Tongue (tissue), 2 donors: ENCODE results near the gene FRMD4A. TPM values are rescaled to one million over a fixed set of nuclear protein-coding genes. Genes with fewer than 3 reads are reported as not detected.
A peak's percentile ranks its signal among the peaks of the same experiment; 100 is the strongest.
"Not testable (repeated sequence)": the region's sequence is repeated elsewhere in the genome, so short reads cannot be mapped to it uniquely, and the experiment has no call there.

Experiments
- DNase-seq: peaks from one replicate; pipeline ENCODE4 v3.0.0-alpha.2; 2015
- total RNA-seq: library from RNA; depleted of rRNA; stranded (reverse); fragments of >200 nt; gene quantifications from one replicate; pipeline ENCODE4 v1.2.3, GENCODE V29; 2014

FRMD4A gene
- total RNA-seq, 1 donor from 2014 or later: 29.5 TPM

GRCh38 chr10:13911821-13912520 is 418.8 kb downstream of the FRMD4A start:
- no peak for DNase-seq

DNA sequence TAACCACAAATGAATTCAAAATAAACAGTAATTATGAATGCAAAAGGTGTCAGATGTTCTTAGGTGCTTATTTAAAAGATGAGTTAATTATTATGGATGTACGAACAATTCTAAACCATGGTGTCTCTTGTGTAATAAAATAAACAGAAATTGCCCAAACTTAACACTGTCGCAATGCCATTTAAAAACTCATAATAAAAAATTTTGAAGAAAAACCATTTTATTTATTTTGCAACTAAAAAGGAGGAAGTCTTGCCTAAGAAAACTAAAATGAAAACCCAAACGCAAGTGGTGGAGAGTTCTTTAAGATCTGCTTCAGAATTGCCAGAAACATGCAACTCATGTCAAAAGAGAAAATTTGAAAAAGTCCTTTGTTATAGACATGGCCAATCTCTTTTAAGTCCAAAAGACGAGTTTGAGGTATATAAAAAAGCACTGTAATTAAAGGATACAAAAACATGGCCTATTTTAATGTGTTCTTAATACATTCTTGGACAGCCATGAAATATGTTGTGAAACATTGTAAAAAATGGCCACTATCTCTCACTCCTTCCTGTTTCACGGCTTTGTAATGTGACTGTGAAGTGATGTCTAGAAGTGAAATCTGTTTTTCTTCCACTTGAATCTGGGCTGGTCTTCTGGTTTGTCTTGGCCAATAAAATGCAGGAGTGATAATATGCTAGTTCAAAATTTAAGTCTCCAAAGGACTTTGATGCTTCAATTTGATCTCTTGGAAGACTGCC is 421.0 kb downstream of the FRMD4A start:
- no peak for DNase-seq

DNA sequence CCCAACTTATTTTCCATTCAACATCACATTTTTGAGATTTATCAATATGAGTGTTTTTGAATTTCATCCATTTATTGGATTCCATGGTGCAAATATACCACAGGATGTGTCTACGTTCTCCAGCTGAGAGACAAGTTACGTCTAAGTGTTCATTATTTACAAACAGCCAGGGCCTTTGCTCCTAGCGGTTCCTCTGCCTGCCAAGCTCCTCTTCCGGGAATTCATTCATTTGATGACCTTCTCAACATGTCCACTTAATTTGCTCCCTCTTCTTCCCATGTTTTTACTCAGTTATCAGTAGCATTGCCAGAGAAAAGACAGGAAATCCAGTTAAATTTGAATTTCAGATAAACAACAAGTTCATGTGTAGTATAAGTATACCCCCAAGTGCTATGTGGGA is 422.2 kb downstream of the FRMD4A start:
- no peak for DNase-seq

DNA sequence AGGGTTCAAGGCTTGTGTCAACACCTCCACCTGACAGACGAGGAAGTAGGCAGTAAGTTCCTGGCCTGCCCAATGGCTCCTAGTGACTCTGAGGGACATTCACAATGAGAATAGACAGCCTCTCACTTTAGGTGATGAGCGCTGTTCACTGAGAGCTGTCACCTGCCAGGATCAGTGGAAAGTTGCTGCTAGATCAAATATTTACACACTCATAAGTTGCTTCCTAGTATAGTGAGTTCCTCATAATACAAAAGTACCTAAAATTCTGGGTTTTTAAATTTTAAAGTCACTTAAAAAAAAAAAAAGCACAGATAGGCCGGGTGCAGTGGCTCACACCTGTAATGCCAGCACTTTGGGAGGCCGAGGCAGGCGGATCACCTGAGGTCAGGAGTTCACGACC is 423.2 kb downstream of the FRMD4A start:
- no peak for DNase-seq

DNA sequence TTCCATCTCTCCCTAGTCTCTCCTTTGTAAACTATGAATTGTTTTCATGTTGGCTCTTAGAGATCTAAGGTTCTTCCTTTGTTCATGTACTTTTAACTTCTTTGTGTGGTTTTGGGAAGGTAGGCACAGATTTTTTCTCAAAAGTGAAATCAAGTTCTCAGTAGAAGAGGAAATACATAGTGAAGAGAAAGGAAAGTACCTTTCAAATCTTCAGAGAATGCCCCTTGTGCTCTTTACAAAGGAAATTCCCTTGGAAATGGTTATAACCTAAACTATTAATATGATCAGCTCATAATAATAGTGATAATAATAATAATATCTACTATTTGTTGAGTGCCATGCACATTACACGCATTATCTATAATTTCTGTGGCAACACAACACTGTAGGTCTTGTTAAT is 425.4 kb downstream of the FRMD4A start:
- DNase-seq: no peak

DNA sequence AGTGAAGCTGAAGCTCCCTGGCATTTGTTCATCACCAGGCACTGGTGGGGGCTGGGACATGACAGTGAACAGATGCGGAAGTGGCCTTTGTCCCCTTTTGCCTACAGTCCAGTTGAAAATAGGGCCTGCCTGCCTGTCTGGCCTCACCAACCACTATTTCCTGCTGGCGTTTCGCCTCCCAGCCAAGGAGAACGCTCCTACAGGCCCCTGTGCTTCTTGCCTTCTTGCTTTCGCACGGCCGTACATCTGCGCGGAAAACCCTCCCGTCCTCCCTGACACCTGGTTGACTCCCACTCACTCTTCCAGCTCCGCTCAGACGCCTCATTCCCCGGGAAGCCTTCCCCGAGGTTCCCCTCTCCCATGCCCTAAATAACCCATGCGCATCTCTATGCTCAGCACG is 426.7 kb downstream of the FRMD4A start:
- DNase-seq: no peak

- DNase-seq: no peak
These were observed 427.7 kb downstream of the FRMD4A start for GRCh38 chr10:13902868-13903587.

DNA sequence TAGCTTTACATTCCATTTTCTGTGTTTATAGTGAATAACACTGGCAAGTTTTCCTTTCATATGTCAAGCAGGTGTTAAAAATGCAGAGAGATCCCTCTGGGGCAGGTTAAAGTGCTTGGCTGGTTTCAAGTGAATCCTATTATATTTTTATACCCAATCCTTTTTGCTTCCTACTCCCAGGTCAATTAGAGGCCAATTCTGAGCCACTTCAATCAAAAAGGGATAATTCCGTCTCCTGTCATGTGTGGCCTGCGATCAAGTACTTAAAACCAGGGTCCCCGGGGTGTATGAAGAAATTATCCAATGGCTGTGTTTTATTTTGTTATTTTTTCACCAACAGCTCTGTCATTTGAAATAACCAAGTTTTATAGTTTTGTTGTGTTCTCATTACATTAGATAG is 430.8 kb downstream of the FRMD4A start:
- no peak for DNase-seq

DNA sequence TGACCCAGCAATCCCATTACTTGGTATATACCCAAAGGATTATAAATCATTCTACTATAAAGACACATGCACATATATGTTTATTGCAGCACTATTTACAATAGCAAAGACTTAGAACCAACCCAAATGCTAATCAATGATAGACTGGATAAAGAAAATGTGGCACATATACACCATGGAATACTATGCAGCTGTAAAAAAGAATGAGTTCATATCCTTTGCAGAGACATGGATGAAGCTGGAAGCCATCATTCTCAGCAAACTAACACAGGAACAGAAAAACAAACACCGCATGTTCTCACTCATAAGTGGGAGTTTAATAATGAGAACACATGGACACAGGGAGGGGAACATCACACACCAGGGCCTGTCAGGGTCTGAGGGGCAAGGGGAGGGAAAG is 434.6 kb downstream of the FRMD4A start:
- DNase-seq: not testable (repeated sequence)

GRCh38 chr10:13894412-13895093 is 436.2 kb downstream of the FRMD4A start:
- DNase-seq: no peak

DNA sequence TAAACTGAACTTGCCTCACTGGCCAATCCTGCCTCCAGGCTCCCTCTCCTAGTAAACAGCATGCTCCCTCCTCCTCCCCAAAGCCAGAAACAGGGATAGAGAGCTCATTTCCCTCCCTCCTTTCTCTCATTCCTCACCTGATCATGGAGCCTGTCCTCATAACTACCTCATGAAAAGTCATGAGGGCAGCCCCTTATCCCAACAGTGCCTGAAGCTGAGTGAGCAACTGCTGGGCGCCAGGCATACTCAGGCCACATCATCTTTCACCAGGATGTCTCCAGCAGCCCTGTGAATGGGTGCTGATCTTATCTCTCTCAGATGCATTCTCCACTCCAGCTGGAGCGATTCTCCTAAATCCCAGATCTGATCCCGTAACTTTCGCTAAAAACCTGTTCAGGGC is 436.8 kb downstream of the FRMD4A start:
- DNase-seq: no peak

GRCh38 chr10:13892871-13893270 is 437.9 kb downstream of the FRMD4A start:
- DNase-seq: no peak

GRCh38 chr10:13892001-13892491 is 438.7 kb downstream of the FRMD4A start:
- DNase-seq: no peak

DNA sequence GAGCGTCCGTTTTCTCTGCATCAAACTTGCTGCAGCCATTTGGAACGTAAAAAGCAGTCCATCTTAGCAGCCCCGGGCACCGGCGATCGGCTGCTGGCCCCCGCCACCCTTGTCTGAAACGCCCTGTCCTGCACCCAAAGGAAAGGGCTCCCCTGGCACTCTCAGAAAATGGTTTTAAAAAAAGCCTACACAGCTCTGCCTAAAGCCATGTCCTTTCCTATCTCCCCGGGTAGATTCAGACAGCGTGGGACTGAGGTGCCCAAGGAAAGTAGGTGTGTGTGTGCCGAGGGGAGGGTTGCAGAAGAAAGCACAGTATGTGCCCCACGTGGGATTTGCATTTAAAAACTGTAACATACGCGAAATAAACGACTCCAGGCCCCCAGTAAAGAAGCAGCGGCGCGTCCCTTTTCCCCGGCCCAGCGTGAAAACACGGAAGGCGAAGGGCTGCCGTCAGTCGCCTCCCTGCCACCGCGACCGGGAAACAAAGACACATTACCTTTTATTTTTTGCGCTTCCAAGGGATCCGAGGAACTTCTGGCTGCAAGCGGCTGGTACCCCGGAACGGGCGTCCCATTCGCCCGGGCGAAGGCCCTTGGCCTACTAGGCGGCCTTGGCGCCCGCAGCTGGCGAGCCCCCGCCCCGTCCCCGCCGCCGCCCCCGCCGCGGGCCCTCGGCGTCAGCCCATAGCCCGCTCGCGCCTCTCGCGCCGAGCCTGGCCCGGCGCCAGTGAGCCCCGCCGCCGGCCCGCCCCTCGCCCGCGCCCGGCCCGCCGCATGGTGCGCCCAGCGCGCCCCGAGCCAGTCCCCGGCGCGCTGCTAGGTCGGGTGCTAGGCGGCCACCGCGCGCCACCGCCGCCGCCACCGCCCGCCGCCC is 439.4 kb downstream of the FRMD4A start:
- DNase-seq: peak; percentile 67

- peak; percentile 57 for DNase-seq
These were observed 440.2 kb downstream of the FRMD4A start for GRCh38 chr10:13890233-13891127.

DNA sequence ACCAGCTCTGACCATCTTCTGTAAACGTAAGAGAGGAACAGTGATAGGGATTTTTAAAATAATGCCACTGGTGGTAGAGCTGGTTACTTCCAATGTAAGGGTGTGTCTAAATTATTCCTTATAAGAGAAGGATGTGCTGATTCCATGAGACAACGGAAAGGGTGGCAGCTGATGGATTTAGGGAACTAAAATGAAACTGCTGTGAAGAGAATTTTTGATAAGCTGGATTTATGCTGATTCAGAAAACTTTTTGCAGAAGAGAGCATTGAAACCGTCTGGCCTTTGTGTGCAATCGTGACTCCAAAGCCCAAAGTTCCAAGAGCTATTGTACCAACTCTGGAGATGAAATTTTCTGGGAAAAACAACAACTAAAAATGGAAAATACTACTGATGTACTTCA is 443.0 kb downstream of the FRMD4A start:
- no peak for DNase-seq

- no peak for DNase-seq
These were observed 445.3 kb downstream of the FRMD4A start for GRCh38 chr10:13885238-13885990.

DNA sequence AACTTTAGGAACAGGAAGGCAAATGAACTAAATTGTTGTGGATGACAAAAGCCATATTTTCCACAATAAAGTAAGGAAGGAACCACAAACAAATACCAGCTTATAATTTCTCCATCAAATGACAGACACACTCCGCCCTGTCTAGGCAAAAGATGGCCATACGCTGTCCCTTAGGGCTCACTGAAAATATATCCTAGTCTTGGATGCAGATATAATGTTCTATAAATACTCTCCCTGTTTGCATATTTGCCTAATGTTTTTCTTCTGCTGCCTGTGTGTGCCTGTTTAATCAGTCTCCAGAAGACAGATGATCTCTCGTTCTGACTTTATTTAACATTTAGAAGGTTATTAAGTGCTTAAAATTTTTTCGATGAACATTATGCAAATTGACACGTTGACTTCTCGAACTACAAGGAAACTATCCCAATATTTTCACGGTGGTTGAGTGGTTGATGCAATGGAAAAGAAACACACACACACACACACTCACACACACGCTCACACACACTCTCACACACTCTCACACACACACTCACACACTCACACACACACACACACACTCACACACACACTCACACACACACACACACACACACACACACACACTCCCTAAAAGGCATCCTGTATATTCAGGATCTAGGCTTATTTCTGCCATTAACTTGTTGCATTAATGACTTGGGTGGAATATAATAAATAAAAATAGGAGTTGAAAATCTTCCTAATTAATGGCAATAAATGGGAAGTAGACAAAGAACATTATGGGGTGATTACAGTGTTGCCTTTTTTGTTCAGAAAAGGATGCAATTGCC is 446.9 kb downstream of the FRMD4A start:
- no peak for DNase-seq
